Stimulated activated naive CD8-positive, alpha-beta T cell treated with anti-CD3 and anti-CD28 coated beads, Interleukin-15, amount 100 ng/mL, for 72 hours (primary cell): ENCODE results near the gene PFN2.
"Not testable (repeated sequence)": the region's sequence is repeated elsewhere in the genome, so short reads cannot be mapped to it uniquely, and the experiment has no call there.

Source experiments
- ATAC-seq: fragments of 150-1000 bp; cut with Tn5 transposase; 2 replicates; pipeline ENCODE4 v1.10.0; 2021; ENCODE audit warnings: mild to moderate bottlenecking, moderate library complexity
- DNase-seq, 2 donors: peaks; one replicate each; pipeline ENCODE4 v3.0.0; 2021 to 2022
- H3K27ac Mint-ChIP-seq, 2 donors: one replicate each; pipeline ENCODE4 v1.8.0; 2022; ENCODE audit warnings: mild to moderate bottlenecking in 2 of 2, mixed read lengths in 2 of 2, moderate library complexity in 2 of 2
- H3K27me3 Mint-ChIP-seq: one replicate; pipeline ENCODE4 v1.8.0; 2022; ENCODE audit warnings: mixed read lengths
- H3K4me1 Mint-ChIP-seq: one replicate; pipeline ENCODE4 v1.8.0; 2022; ENCODE audit warnings: mild to moderate bottlenecking, mixed read lengths
- H3K4me3 Mint-ChIP-seq, 2 donors: one replicate each; pipeline ENCODE4 v1.8.0; 2022; ENCODE audit warnings: mild to moderate bottlenecking in 2 of 2, mixed read lengths in 2 of 2, moderate library complexity in 1 of 2
- H3K9me3 Mint-ChIP-seq, 2 donors: one replicate each; pipeline ENCODE4 v1.8.0; 2022; ENCODE audit warnings: mixed read lengths in 2 of 2

Gene PFN2, protein sequence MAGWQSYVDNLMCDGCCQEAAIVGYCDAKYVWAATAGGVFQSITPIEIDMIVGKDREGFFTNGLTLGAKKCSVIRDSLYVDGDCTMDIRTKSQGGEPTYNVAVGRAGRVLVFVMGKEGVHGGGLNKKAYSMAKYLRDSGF

DNA sequence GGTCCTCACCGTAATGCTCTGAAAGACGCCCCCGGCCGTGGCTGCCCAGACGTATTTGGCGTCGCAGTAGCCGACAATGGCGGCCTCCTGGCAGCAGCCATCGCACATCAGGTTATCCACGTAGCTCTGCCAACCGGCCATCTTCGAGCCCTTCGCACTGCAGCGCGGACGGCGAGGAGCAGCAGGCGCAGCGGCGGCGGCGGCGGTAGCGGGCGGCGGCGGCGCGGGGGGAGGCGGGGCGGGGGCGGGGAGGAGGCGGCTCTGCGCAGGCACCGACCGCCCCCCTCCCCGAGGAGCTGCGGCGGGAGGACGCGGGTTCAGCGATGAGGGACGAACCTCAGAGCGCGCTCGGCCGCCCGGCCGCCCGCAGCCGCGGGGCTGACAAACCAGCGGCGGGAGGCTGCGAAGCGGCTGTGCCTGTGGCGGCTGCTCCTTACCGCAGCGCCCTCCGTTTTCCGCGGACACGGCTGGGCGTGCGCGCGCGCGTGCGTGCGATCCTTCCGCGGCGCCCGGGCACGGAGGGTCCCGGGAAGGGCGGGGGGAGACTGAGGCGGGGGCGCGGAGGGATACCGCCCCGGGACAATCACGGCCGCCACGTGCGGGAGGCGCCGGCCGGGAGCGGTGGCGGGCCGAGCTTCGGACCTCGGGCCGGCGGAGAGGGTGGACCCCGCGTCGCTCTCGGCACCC is at the start of gene PFN2:
TSS of gene PFN2 (minus strand) at position 180 of the 687 bp plus-strand sequence. CDS start at position 141, 39 bp downstream.
- Mint-ChIP-seq H3K4me1 (peaks cover 15% of the 10 kb centered on the region), H3K27me3 (peaks cover 34% of the 10 kb centered on the region), H3K27ac (peak within 1 kb of the TSS; percentile 33 to 64), H3K4me3 (peak within 1 kb of the TSS; percentile 88), H3K9me3 (no peaks in the 10 kb centered on the region)
- peak; percentile 71 for ATAC-seq
- DNase-seq = peak; percentile 44 to 49

DNA sequence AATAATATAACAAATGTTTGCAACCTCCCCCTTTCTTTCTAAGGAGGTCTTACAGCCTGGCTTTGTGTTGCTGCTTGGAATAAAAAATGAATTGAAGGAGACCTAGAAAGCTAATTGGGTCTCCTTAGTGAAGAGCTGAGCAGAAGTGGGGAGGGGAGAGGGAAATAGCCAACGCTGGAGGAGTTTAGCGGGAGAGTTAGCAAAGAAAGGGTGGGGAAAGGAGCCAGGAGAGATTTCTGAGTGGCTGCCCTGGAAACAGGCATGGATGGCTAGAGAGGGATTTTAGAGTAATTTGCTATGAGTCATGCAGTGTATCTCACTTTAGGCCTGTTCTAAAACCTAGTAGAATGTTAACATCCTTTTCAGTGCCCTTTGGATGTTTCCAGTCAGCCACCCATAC is 45.2 kb upstream of the PFN2 start:
- ATAC-seq (no peak), DNase-seq (no peak)
- Mint-ChIP-seq H3K9me3 (no peaks in the 10 kb centered on the region), H3K4me3 (no peak overlapping the region), H3K27me3 (peaks cover 24% of the 10 kb centered on the region), H3K27ac (no peak overlapping the region), H3K4me1 (no peaks in the 10 kb centered on the region)

DNA sequence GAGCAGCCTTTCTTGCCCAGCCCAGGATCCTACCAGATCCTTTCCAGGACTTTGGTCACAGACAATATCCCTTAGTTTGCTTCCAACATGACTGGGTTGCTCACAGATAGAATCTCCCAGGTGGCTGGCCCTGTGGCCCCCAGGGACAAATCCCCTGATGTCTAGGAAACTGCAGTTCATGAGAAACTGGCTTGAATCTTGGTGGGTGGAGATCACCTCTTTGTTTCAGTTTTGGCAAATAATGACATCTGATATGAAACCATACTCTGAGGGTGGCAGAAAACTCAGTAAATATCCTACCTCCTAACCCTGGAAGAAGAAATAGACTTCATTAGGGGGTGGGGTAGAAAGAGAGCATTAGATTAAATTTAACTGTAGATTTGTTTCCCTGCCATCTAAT is 44.1 kb upstream of the PFN2 start:
- H3K9me3 Mint-ChIP-seq = no peaks in the 10 kb centered on the region
- ATAC-seq = no peak

DNA sequence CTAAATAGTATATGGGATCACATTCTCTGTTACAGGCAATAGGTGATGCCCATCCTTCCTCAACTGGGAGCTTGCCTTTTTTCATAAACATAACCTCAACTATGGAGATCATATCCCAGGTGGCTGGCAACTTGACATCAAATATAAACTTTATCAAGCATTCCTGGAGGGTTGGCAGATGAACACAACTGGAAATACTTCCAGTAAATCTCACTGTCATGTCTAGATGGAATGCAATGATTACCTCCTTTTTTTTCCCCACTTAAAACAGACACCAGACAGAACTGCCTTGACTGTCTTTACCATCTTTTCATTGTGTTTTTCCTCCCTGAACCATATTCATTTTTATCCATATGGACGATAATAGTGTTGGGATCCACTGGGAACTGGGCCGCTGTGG is 43.1 kb upstream of the PFN2 start:
- no peaks in the 10 kb centered on the region for H3K9me3 Mint-ChIP-seq
- H3K27ac Mint-ChIP-seq = no peak overlapping the region
- no peak for ATAC-seq
- H3K4me1 Mint-ChIP-seq = no peaks in the 10 kb centered on the region
- DNase-seq = no peak
- peaks cover 36% of the 10 kb centered on the region for H3K27me3 Mint-ChIP-seq
- H3K4me3 Mint-ChIP-seq = no peak overlapping the region

More for the DNA sequence above, 44.1 kb upstream of the PFN2 start:
- Mint-ChIP-seq H3K27ac (no peak overlapping the region), H3K4me3 (no peak overlapping the region), H3K27me3 (peaks cover 31% of the 10 kb centered on the region), H3K4me1 (no peaks in the 10 kb centered on the region)
- no peak for DNase-seq

DNA sequence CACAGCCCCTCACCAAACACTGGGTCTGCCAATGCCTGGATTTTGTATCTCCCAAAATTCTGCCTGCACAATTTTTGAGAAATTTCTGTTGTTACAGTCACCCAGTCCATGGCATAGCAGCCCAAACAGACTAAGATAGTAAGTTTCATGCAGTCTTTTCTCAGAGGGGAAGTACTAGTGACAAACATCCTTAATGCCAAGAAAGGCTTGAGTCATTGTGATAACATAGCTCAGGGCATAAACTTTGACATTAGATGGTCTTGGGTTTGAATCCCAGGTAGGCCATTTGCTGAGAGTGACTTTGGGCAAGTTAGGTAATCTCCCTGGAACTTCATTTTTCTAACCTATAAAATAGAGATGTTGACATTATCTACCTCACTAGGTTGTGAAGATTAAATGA is 36.1 kb upstream of the PFN2 start:
- H3K4me1 Mint-ChIP-seq = no peaks in the 10 kb centered on the region
- no peak overlapping the region for H3K27ac Mint-ChIP-seq
- ATAC-seq = no peak
- DNase-seq = no peak
- H3K9me3 Mint-ChIP-seq = no peaks in the 10 kb centered on the region
- H3K27me3 Mint-ChIP-seq = peaks cover 13% of the 10 kb centered on the region
- H3K4me3 Mint-ChIP-seq = no peak overlapping the region

DNA sequence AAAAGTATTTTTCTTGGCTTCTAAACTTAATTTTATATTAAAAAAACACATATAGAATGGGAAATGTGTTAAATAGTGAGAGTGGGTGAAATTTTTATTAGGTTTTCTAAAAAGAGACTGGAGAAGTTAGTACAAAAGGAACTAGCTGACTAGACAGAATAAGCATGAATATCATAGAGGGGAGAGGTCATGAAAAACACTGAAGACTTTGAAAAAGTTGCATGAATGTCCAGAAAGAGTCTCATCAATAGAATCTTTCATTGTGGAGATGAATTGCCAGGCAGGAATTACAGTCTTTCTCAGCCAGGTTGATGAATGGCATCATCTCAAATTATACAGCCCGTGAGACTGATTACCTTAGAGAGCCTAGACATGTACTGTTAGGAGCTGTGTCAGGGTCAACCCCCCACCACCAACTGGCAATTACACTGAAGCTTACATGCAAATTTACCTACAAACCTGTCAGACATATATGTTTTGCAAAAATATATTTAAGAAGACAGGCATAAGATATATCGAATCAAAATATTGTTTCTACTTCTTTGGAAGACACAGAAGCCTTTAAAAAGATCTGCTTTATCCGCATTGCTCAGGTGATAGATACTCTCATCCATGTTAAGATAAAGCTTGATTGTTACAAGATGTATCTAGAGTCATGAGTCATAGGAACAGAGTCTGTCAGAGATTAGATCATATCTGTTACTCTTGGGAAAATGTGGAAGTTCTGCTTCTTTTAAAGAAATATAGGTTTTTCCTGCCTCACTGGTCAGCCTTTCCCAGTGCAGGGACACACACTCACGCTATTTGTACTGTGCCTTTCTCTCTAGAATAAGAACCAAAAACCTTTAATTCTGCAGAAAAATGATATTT is 34.8 kb upstream of the PFN2 start:
- DNase-seq (no peak), ATAC-seq (no peak)
- H3K27me3 Mint-ChIP-seq = peaks cover 13% of the 10 kb centered on the region
- H3K9me3 Mint-ChIP-seq = no peaks in the 10 kb centered on the region
- no peak overlapping the region for H3K27ac Mint-ChIP-seq
- no peaks in the 10 kb centered on the region for H3K4me1 Mint-ChIP-seq
- no peak overlapping the region for H3K4me3 Mint-ChIP-seq

DNA sequence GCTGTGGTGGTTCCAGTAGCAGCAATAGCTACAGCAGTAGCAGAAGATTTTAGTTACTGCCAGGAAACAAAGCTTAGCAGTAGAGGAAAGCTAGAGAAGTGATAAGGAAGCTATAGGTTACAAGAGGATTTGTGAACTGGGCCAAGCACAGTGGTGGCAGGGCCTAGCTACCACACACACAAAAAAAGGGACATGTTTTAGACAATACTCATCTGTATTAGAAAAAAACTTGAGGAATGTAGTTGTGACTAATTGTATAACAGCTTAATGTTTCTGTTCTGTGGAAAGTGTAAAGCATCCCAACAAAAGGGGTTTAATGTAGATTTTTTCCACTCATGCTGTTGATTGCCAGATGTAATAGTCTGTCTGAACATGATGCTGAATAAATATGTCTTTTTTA is 29.9 kb upstream of the PFN2 start:
- ATAC-seq = no peak
- peaks cover 2 to 14% of the 10 kb centered on the region in 2 donors for H3K9me3 Mint-ChIP-seq

DNA sequence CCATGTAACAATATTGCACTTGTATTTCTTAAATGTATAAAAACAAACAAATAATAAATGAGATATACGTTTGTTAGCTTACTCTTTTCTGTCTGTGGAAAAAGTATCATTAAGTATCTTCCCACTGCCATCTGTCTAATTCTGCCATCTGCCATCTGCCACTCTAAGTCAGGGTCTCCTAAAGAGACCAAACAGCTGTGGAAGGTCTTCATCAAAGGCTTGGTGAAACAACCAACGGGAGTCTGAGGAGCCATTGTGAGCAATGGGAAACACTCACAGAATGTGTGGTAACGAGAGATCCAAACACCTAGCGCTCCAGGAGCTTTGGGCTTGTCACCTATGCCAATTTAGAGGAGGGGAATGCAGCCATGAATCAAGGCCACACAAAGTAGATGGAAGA is 28.7 kb upstream of the PFN2 start:
- ATAC-seq (no peak), DNase-seq (no peak)
- Mint-ChIP-seq H3K27ac (no peak overlapping the region), H3K4me3 (no peak overlapping the region), H3K4me1 (no peaks in the 10 kb centered on the region), H3K9me3 (peaks cover 14 to 26% of the 10 kb centered on the region in 2 donors), H3K27me3 (peaks cover 25% of the 10 kb centered on the region)

More for the DNA sequence above, 29.9 kb upstream of the PFN2 start:
- H3K4me1 Mint-ChIP-seq = no peaks in the 10 kb centered on the region
- H3K27me3 Mint-ChIP-seq = peaks cover 15% of the 10 kb centered on the region
- H3K27ac Mint-ChIP-seq = no peak overlapping the region
- no peak overlapping the region for H3K4me3 Mint-ChIP-seq
- no peak for DNase-seq

DNA sequence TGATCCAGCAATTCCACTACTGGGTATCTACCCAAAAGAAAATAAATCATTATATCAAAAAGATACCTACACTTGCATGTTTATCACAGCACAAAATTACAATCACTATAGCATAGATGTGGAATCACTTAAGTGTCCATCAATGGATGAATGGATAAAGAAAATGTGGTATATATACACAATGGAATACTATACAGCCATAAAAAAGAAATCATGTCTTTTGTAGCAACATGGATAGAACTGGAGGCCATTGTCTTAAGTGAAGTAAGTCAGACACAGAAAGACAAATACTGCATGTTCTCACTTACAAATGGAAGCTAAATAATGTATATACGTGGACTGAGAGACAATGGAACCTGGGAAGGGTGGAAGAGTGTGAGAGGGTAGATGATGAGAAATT is 28.3 kb upstream of the PFN2 start:
- Mint-ChIP-seq H3K4me3 (no peak overlapping the region), H3K27ac (no peak overlapping the region), H3K27me3 (peaks cover 25% of the 10 kb centered on the region), H3K4me1 (no peaks in the 10 kb centered on the region), H3K9me3 (peaks cover 15 to 27% of the 10 kb centered on the region in 2 donors)
- ATAC-seq (no peak), DNase-seq (no peak)

DNA sequence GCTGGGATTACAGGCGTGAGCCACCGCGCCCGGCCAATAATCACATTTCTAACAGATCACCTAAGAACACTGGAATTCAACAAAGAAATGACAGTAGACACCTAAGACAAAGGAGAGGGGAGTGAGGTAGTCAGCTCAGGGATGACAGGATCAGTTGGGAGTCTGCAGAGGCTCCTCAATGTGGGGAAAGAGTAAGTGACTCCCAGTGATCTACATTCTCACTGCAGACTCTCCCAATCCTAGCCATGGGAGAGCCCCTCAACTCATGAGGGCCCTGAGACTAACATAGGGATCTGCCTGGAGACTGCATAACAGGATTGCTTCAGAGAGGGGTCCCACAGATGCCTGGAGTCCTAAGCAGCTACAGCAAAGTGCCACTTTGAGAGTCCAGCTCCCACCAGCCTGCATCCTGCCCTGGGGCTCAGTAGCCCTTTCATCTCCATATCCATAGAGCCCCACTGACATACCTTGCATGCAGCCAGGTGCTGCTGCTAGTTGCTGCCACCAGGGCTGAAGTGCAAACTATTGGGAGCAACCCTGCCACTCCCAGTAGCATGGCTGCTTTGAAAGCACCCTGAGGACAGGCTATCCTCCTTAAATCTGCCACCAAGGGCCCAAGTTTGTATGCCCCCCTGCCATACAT is 21.8 kb upstream of the PFN2 start:
- DNase-seq = no peak
- peaks cover 34% of the 10 kb centered on the region for H3K27me3 Mint-ChIP-seq
- ATAC-seq = no peak
- no peak overlapping the region for H3K4me3 Mint-ChIP-seq
- no peak overlapping the region for H3K27ac Mint-ChIP-seq
- H3K4me1 Mint-ChIP-seq = no peaks in the 10 kb centered on the region
- H3K9me3 Mint-ChIP-seq = peaks cover 15 to 26% of the 10 kb centered on the region in 2 donors

DNA sequence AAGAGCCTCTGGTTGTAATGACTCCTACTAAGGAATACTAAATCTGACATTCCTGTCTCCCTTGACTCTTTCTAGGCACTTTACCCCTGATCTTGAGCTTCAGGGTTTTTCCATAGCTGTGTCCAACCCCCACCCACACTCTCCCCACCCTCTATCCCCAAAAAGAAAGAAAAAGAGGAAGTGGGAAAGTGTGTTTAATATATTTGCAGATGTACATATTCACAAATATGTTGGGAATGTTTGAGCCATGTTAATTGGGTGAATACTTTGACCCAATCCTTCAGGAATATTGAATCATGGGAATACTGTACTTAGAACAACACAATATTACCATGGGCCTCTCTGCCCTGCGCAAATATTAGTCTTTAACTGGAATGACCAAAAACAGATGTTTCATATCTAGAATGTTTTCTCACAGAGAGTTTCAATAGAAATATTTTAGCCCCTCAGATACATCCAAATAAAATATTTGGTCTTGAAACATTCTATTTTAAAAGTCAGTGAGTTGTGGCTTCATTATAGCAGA is 19.8 kb upstream of the PFN2 start:
- no peak for ATAC-seq
- DNase-seq = no peak
- peaks cover 18% of the 10 kb centered on the region for H3K27me3 Mint-ChIP-seq
- peaks cover 11 to 24% of the 10 kb centered on the region in 2 donors for H3K9me3 Mint-ChIP-seq
- no peak overlapping the region for H3K27ac Mint-ChIP-seq
- H3K4me1 Mint-ChIP-seq = no peaks in the 10 kb centered on the region
- H3K4me3 Mint-ChIP-seq = no peak overlapping the region

DNA sequence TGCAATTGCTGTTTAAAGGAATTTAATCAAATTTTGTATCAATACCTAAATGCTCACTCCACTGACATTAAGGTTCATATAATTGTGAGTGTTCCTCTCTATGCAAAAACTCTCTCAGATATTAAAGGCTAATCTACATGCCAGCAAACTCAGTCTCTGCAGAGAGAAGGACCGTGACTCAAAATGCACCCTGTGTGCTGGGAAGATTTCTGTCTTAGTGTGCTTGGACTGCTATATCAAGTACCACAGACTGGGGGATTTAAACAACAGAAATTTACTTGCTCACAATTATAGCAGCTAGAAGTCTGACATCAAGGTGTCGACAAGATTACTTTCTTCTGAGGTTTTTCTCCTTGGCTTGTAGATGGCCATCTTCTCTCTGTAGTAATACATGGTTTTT is 18.6 kb upstream of the PFN2 start:
- no peak overlapping the region for H3K4me3 Mint-ChIP-seq
- H3K27me3 Mint-ChIP-seq = peaks cover 10% of the 10 kb centered on the region
- H3K27ac Mint-ChIP-seq = no peak overlapping the region
- no peak for DNase-seq
- no peak for ATAC-seq
- no peaks in the 10 kb centered on the region for H3K4me1 Mint-ChIP-seq
- peaks cover 0 to 12% of the 10 kb centered on the region in 2 donors for H3K9me3 Mint-ChIP-seq

DNA sequence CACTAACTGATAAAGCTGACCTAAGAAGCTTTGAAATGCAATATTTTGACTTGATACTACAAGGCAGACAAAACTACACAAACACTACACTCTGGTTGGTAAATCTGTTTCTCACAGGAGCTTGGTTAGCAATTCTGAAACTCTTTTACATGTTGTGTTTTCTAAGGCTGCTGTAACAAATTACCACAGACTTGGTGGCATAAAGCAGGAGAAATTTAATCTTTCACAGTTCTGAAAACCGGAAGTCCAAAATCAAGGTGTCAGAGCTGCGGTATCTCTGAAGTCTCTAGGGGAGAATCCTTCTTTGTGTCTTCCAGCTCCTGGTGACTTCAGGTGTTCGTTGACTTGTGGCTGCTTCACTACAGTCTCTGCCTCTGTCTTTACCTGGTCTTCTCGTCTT is 12.9 kb upstream of the PFN2 start:
- H3K9me3 Mint-ChIP-seq = no peaks in the 10 kb centered on the region
- no peak overlapping the region for H3K4me3 Mint-ChIP-seq
- H3K27me3 Mint-ChIP-seq = peaks cover 10% of the 10 kb centered on the region
- ATAC-seq = no peak
- H3K27ac Mint-ChIP-seq = no peak overlapping the region
- no peaks in the 10 kb centered on the region for H3K4me1 Mint-ChIP-seq
- no peak for DNase-seq

DNA sequence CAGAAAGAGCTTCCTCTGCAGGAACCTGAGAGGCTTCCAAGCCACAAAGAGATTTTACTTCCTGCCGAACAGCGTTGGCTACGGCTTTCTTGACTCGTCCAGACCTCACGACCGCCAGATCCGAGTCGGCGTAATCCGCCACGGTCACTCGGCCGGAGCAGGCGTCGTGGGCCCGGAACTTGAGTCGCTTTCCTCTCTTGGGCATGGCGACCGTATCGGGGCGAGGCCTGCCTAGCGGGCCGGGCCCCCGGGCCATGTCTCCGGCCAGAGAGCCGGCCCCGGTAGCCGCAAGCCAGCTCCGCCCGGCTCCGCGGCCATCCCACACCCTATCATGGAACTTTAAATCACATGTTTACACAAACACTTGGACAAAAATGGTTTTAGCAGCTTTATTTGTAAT is 12.4 kb upstream of the PFN2 start:
- H3K27me3 Mint-ChIP-seq = peaks cover 11% of the 10 kb centered on the region
- DNase-seq, H3K9me3 Mint-ChIP-seq, H3K27ac Mint-ChIP-seq, H3K4me3 Mint-ChIP-seq, ATAC-seq, H3K4me1 Mint-ChIP-seq: not testable (repeated sequence)

DNA sequence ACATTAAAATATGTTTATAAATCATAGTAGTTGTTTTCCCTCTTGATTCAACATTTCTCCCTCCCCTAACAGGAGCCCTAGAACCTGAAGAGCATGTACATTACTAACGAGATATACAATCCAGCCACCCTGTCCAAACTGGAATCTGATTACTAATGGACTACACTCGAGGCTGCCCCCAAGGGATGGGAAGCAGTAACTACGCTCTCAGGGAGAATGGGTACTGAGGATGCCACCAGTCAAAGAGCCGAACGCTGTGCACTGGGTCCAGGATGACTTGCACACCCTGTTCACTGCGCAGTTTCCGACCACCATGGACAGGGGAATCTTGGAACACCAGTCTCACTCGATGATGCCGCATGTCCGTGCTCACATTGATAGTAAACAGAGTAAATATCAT is 11.3 kb upstream of the PFN2 start:
- H3K27me3 Mint-ChIP-seq = peaks cover 10% of the 10 kb centered on the region
- not testable (repeated sequence) for DNase-seq, H3K4me3 Mint-ChIP-seq, H3K9me3 Mint-ChIP-seq, H3K4me1 Mint-ChIP-seq, H3K27ac Mint-ChIP-seq
- peak; percentile 52 for ATAC-seq
